HCT116 (cell line): ENCODE results near the gene TWSG1.

Experiments used
- EZH2 ChIP-seq: fragments of 200-600 bp; sonication (generic); IDR thresholded peaks from 2 replicates; pipeline ENCODE4 v1.6.1; 2017; ENCODE audit warnings: antibody characterized with exemption, mixed run types
- EZH2phosphoT487 ChIP-seq: fragments of 200-600 bp; IDR thresholded peaks from 2 replicates; pipeline ENCODE4 v1.6.1; 2018; ENCODE audit warnings: antibody characterized with exemption, borderline replicate concordance
- FOSL1 ChIP-seq: IDR thresholded peaks from 2 replicates; pipeline ENCODE4 v1.6.1; 2012; ENCODE audit warnings: low read depth
- POLR2A ChIP-seq: IDR thresholded peaks from 2 replicates; pipeline ENCODE4 v1.7.0; 2011; ENCODE audit warnings: borderline replicate concordance; ENCODE audit not compliant: insufficient read depth, insufficient read length; ENCODE audit errors: extremely low read depth
- REST ChIP-seq: IDR thresholded peaks from 2 replicates; pipeline ENCODE4 v1.6.1; 2012; ENCODE audit warnings: low read depth
- SIN3A ChIP-seq: IDR thresholded peaks from 2 replicates; pipeline ENCODE4 v1.6.1; 2012; ENCODE audit warnings: low read depth
- TF ChIP-seq, protein P1 (sequence below), 3 experiments: fragments of 200-600 bp in 1 of 3; sonication (generic) in 1 of 3; IDR thresholded peaks in 2 of 3; conservative IDR thresholded peaks in 1 of 3; 2 replicates each; pipeline ENCODE4 v1.5.1; 2012 to 2017; ENCODE audit warnings: low read depth in 2 of 3, low read length in 2 of 3, antibody characterized with exemption in 1 of 3, borderline replicate concordance in 1 of 3, control low read depth in 1 of 3, mild to moderate bottlenecking in 1 of 3, mixed read lengths in 1 of 3, mixed run types in 1 of 3, moderate library complexity in 1 of 3; ENCODE audit not compliant: insufficient read depth in 1 of 3

- TF ChIP-seq, protein P1, sequence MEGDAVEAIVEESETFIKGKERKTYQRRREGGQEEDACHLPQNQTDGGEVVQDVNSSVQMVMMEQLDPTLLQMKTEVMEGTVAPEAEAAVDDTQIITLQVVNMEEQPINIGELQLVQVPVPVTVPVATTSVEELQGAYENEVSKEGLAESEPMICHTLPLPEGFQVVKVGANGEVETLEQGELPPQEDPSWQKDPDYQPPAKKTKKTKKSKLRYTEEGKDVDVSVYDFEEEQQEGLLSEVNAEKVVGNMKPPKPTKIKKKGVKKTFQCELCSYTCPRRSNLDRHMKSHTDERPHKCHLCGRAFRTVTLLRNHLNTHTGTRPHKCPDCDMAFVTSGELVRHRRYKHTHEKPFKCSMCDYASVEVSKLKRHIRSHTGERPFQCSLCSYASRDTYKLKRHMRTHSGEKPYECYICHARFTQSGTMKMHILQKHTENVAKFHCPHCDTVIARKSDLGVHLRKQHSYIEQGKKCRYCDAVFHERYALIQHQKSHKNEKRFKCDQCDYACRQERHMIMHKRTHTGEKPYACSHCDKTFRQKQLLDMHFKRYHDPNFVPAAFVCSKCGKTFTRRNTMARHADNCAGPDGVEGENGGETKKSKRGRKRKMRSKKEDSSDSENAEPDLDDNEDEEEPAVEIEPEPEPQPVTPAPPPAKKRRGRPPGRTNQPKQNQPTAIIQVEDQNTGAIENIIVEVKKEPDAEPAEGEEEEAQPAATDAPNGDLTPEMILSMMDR (IDR thresholded peaks at IDR 0.05 in 2 of 3, conservative IDR thresholded peaks at IDR 0.05 in 1 of 3; ENCODE audit: borderline replicate concordance in 1 of 3, insufficient read depth in 1 of 3, low read depth in 2 of 3, low read length in 2 of 3), result no peak
- no peak for TF ChIP-seq REST
- TF ChIP-seq EZH2, result no peak
- TF ChIP-seq POLR2A, result no peak
- TF ChIP-seq SIN3A, result no peak
- no peak for TF ChIP-seq EZH2phosphoT487
- TF ChIP-seq FOSL1, result no peak
Observed at GRCh38 chr18:9428862-9429661, 94.5 kb downstream of the TWSG1 start.
